Sciatic nerve (tissue), 2 donors: Measurements from ENCODE around the gene ZNF883. TPM values are rescaled to one million over a fixed set of nuclear protein-coding genes. Genes with fewer than 3 reads are reported as not detected.

ENCODE experiments used
- ATAC-seq: fragments of 200-7000 bp; cut with Tn5 transposase; one replicate; pipeline ENCODE4 v1.9.1; 2020; ENCODE audit warnings: mild to moderate bottlenecking, moderate library complexity
- DNase-seq: peaks from one replicate; pipeline ENCODE4 v3.0.0-alpha.2; 2020; ENCODE audit warnings: low spot score
- intact Hi-C: fragments of 100-400 bp; cut with DNase I; formaldehyde crosslinking; loops from one replicate; pipeline ENCODE4 v1.14.2; 2022
- total RNA-seq: library from RNA; stranded (reverse); fragmentation: NEBNext Ultra II Directional; extraction: Animal tissue kit (Norgen Biotek cat#: 25700); gene quantifications from one replicate; pipeline ENCODE4 v1.2.1, GENCODE V29; 2021
- donor health status: DM: no; HTN: no; CAD: no.
- donor health status: DM: no; HTN: no; CAD: no.

Gene ZNF883
- total RNA-seq, 1 donor from 2014 or later, result 3.6 TPM

DNA sequence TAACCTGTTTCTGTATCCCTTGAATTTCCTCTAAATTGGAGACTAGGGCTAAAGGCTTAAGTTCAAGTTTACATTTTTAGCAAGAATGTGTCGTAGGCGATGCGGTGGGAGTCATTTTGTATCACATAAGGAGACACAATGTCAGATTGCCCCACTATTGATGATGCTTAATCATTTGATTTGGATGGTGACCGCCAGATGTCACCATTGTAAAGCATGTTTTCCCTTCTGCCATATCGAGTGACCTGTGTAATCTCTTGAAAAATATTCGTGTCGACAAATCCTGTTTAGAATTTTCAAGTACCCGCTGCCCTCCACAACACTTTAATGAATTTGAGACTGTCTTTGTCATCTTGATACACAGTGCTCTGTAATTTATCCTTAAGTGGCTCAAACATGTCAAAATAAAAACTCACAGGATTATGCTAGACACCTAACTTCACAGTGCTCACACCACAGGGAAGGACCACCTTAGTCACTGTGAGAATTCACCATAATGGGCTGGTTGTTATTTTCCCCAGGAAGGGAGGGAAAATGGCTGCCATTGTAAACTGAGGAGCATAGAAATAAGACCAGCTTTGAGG lies 86.8 kb downstream of the ZNF883 start:
- peak; percentile 53 for ATAC-seq
- DNase-seq, result no peak
- intact Hi-C loops, result no loop called here

GRCh38 chr9:112921549-112921948 lies 90.4 kb downstream of the ZNF883 start:
- intact Hi-C loops, result no loop called here
- ATAC-seq (no peak), DNase-seq (no peak)

DNA sequence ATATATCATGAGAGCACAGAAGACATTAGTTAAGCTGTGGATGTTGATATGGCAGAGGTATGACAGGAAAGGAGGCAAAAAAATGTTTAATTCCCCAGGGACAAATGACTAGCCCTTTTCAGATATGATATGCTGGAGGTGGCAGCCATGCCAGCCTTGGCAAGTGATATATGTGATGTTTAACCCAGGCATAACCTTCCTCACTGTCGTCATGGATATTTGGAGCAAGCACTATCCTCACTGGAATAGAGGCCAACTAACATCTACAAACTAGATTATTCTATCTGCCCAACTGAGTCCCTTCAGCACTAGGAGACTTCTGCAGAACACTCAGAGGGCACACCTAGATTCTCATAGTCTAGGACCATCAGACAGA lies 94.0 kb downstream of the ZNF883 start:
- intact Hi-C loops, result no loop called here
- DNase-seq, result no peak
- no peak for ATAC-seq

GRCh38 chr9:112917047-112917986 lies 94.7 kb downstream of the ZNF883 start:
- intact Hi-C loops, result no loop called here
- ATAC-seq, result no peak

DNA sequence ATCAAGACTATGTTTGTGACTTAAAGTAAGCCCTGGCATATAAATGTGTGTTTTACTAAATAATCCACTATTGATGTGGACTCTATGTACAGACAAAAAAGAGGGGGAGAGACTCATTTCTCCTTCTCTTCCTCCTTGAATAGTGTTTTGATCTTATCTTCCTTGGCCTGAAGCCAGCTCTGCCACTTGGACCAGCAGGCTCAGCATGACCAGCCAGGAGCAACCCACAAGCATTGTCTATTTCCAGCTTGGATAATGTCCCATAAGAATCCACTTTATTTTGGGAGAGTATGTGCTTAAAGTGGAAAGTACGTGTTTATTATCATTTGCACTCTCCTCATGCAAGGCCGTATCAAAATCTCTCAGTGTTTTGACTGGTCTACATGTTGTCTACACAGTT lies 97.5 kb downstream of the ZNF883 start:
- DNase-seq, result no peak
- intact Hi-C loops, result no loop called here
- no peak for ATAC-seq

More at GRCh38 chr9:112917047-112917986, 94.7 kb downstream of the ZNF883 start:
- DNase-seq, result no peak

GRCh38 chr9:112913326-112913725 lies 98.7 kb downstream of the ZNF883 start:
- intact Hi-C loops, result no loop called here
- ATAC-seq (no peak), DNase-seq (no peak)

GRCh38 chr9:112912636-112913035 lies 99.4 kb downstream of the ZNF883 start:
- intact Hi-C loops, result no loop called here
- no peak for ATAC-seq
- DNase-seq, result no peak

DNA sequence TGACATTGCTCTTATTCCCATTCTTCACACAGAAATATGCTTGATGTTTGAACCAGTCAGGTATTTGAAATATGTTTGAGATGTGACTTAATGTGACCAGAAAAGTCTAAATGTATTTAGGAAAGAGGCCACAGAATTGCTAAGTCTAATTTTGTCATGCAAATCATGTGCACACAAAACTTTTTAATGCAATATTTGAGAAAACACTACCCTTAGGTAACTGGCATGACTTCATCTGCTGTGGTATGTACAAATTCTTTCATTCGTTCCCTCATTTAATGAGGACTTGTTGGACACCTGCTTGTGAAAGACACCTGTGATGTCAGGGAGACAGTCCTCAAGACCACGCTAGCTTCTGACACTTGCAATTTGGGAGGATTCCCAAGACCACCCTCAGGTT lies 100.3 kb downstream of the ZNF883 start:
- DNase-seq, result no peak
- intact Hi-C loops, result no loop called here
- no peak for ATAC-seq

Other genes starting within 250 kb of the ZNF883 start
- 0.27 TPM for gene SLC46A2, start 121.3 kb downstream of the ZNF883 start, total RNA-seq
- gene ZFP37, start 44.5 kb upstream of the ZNF883 start, total RNA-seq, result 6.5 TPM
- 11.6 TPM for gene SLC31A2, start 138.8 kb upstream of the ZNF883 start, total RNA-seq
- 36.4 TPM for gene FKBP15, start 209.1 kb upstream of the ZNF883 start, total RNA-seq
- gene SLC31A1, start 209.4 kb upstream of the ZNF883 start, total RNA-seq, result 13.2 TPM